K562 (cell line): Measurements from ENCODE around the gene PDLIM5. TPM values are rescaled to one million over a fixed set of nuclear protein-coding genes. Genes with fewer than 3 reads are reported as not detected.

Source experiments
- ARID3B ChIP-seq: fragments of 250-450 bp; sonication (Bioruptor Pico); IDR thresholded peaks from 2 replicates; pipeline ENCODE4 v1.4.0; 2020; ENCODE audit warnings: borderline replicate concordance
- CEBPG ChIP-seq, 3 experiments: fragments of 200-800 bp in 1 of 3; sonication (Bioruptor generic) in 1 of 3; sonication (generic) in 1 of 3; formaldehyde crosslinking in 1 of 3; IDR thresholded peaks in 2 of 3; conservative IDR thresholded peaks in 1 of 3; 2 replicates each; pipeline versions ENCODE4 v1.6.1 to v1.8.0; 2016 to 2022; ENCODE audit warnings: missing compliant biosample characterization in 2 of 3, missing genetic modification characterization in 2 of 3, mild to moderate bottlenecking in 1 of 3, missing genetic modification reagents in 1 of 3
- CLOCK ChIP-seq: fragments of 250-450 bp; sonication (Bioruptor Pico); IDR thresholded peaks from 2 replicates; pipeline ENCODE4 v1.4.0; 2020; ENCODE audit warnings: mild to moderate bottlenecking, moderate library complexity, borderline replicate concordance
- E4F1 ChIP-seq: fragments of 250-450 bp; sonication (Bioruptor Pico); IDR thresholded peaks from 2 replicates; pipeline ENCODE4 v1.5.0; 2021; ENCODE audit warnings: mild to moderate bottlenecking, borderline replicate concordance
- GTF2E2 ChIP-seq: fragments of 200-800 bp; sonication (Bioruptor generic); IDR thresholded peaks from 2 replicates; pipeline ENCODE4 v1.6.1; 2016; ENCODE audit warnings: missing genetic modification characterization, missing compliant biosample characterization
- HNRNPL ChIP-seq: fragments of 200-400 bp; formaldehyde crosslinking; IDR thresholded peaks from 2 replicates; pipeline ENCODE4 v1.6.1; 2017; ENCODE audit warnings: low read depth, mild to moderate bottlenecking, low read length
- LARP7 ChIP-seq: fragments of 450-650 bp; IDR thresholded peaks from 2 replicates; pipeline ENCODE4 v1.6.1; 2016
- MAFF ChIP-seq: IDR thresholded peaks from 2 replicates; pipeline ENCODE4 v1.6.1; 2012; ENCODE audit warnings: low read length, improper control_type of control experiment
- MCM5 ChIP-seq: fragments of 450-650 bp; IDR thresholded peaks from 2 replicates; pipeline ENCODE4 v1.6.1; 2016; ENCODE audit warnings: low read depth
- POLR2H ChIP-seq: IDR thresholded peaks from 2 replicates; pipeline ENCODE4 v1.6.1; 2016; ENCODE audit warnings: missing genetic modification characterization, low read depth, mild to moderate bottlenecking, control low read depth, missing compliant biosample characterization, moderate library complexity
- RBBP5 ChIP-seq: fragments of 200-600 bp; sonication (generic); IDR thresholded peaks from 2 replicates; pipeline ENCODE4 v1.6.1; 2012; ENCODE audit warnings: borderline replicate concordance, mild to moderate bottlenecking, low read length, control low read depth, inconsistent platforms; ENCODE audit not compliant: insufficient read depth, poor library complexity, severe bottlenecking
- RBFOX2 ChIP-seq: fragments of 200-400 bp; formaldehyde crosslinking; IDR thresholded peaks from 2 replicates; pipeline ENCODE4 v1.6.1; 2017; ENCODE audit warnings: low read depth, mild to moderate bottlenecking, low read length, moderate library complexity
- RBM22 ChIP-seq: fragments of 200-400 bp; formaldehyde crosslinking; IDR thresholded peaks from 2 replicates; pipeline ENCODE4 v1.6.1; 2018; ENCODE audit warnings: low read length, low read depth; ENCODE audit not compliant: poor library complexity, severe bottlenecking
- SMARCA4 ChIP-seq: fragments of 450-650 bp; IDR thresholded peaks from 2 replicates; pipeline ENCODE4 v1.6.1; 2016
- SREBF1 ChIP-seq: fragments of 150-350 bp; IDR thresholded peaks from 2 replicates; pipeline ENCODE4 v1.6.1; 2014; ENCODE audit warnings: antibody characterized with exemption, low read depth, low read length, borderline replicate concordance
- TARDBP ChIP-seq: fragments of 450-650 bp; IDR thresholded peaks from 2 replicates; pipeline ENCODE4 v1.6.1; 2016
- ZC3H11A ChIP-seq: IDR thresholded peaks from 2 replicates; pipeline ENCODE4 v1.6.1; 2012; ENCODE audit warnings: low read depth, low read length, improper control_type of control experiment
- ZKSCAN1 ChIP-seq: fragments of 150-350 bp; IDR thresholded peaks from 2 replicates; pipeline ENCODE4 v1.6.1; 2016; ENCODE audit warnings: low read depth, low read length
- ZNF184 ChIP-seq: sonication (generic); formaldehyde crosslinking; IDR thresholded peaks from 2 replicates; pipeline ENCODE4 v1.5.0; 2020; ENCODE audit warnings: missing genetic modification reagents
- ZNF316 ChIP-seq: fragments of 450-650 bp; IDR thresholded peaks from 2 replicates; pipeline ENCODE4 v1.6.1; 2016
- ZNF431 ChIP-seq: sonication (generic); formaldehyde crosslinking; IDR thresholded peaks from 2 replicates; pipeline ENCODE4 v1.8.0; 2022; ENCODE audit warnings: mild to moderate bottlenecking, missing genetic modification reagents
- polyA plus RNA-seq, 8 experiments: library from polyadenylated mRNA; depleted of rRNA in 4 of 8; stranded (reverse) in 5 of 8; unstranded in 3 of 8; fragments of >200 nt; fragmentation: Nextera tagmentation in 2 of 8; fragmentation: Illumina TruSeq in 1 of 8; extraction: Ambion mirVana in 2 of 8; extraction: Trizol in 1 of 8; gene quantifications; 2 replicates each; pipeline versions ENCODE4 v1.2.1 to v1.2.3, GENCODE V29; 2011 to 2014; ENCODE audit warnings: inconsistent platforms in 1 of 8, missing spikeins in 1 of 8
- total RNA-seq, 7 experiments: library from RNA; depleted of rRNA in 6 of 7; stranded (reverse); fragments of >200 nt in 6 of 7; fragmentation: Illumina TruSeq in 2 of 7; extraction: Trizol in 2 of 7; gene quantifications; 2 replicates each; pipeline versions ENCODE4 v1.2.1 to v1.2.3, GENCODE V29; 2011 to 2021; ENCODE audit warnings: low replicate concordance in 1 of 7

The PDLIM5 gene
- total and polyA plus RNA-seq, 9 of the 15 experiments (the other 6 are each of a cell fraction or from before 2014, with no cell fraction given): 36.9 to 127 (median 62.5) TPM

GRCh38 chr4:94451695-94452475 is at the start of gene PDLIM5 (continued):
- TF ChIP-seq ZNF316 (no peak), ZNF184 (CRISPR knock-in tag) (no peak), MCM5 (no peak), MAFF (no peak), SMARCA4 (no peak), ZKSCAN1 (no peak), TARDBP (no peak), CLOCK (CRISPR knock-in tag) (no peak), RBBP5 (peak; percentile 87), LARP7 (0 out of 2 replicates have a peak, but pooled peaks have one; percentile 54), GTF2E2 (tag) (no peak), ZC3H11A (no peak), E4F1 (CRISPR knock-in tag) (no peak), RBFOX2 (peak; percentile 98), RBM22 (peak; percentile 61), POLR2H (tag) (peak; percentile 82), CEBPG (CRISPR knock-in tag; IDR thresholded peaks at IDR 0.05) (0 out of 2 replicates have a peak, but pooled peaks have one; percentile 25), CEBPG (tag; conservative IDR thresholded peaks at IDR 0.05 in 1 of 2, IDR thresholded peaks at IDR 0.05 in 1 of 2) (no peak), ZNF431 (CRISPR knock-in tag) (no peak), ARID3B (CRISPR knock-in tag) (no peak), SREBF1 (no peak), HNRNPL (peak; percentile 93)
